ENCODE measurements around the gene PHLPP2. TPM values are rescaled to one million over a fixed set of nuclear protein-coding genes. Genes with fewer than 3 reads are reported as not detected.

Gene PHLPP2
- total RNA-seq, 4 donors from 2014 or later: 16.0 to 21.1 (median 18.2) TPM

- ATAC-seq: no peak
- Histone ChIP-seq H3K4me3 (no peak overlapping the region), H3K27me3 (no peaks in the 10 kb centered on the region), H3K36me3 (peaks cover 0 to 77% of the 10 kb centered on the region in 2 donors), H3K9me3 (no peaks in the 10 kb centered on the region), H3K27ac (no peak overlapping the region), H3K4me1 (no peaks in the 10 kb centered on the region)
- TF ChIP-seq EP300 (IDR thresholded peaks at IDR 0.05): no peak
- no peak for TF ChIP-seq CTCF (IDR thresholded peaks at IDR 0.05)
- TF ChIP-seq POLR2AphosphoS5 (IDR thresholded peaks at IDR 0.05): no peak
- no peak for TF ChIP-seq POLR2A (IDR thresholded peaks at IDR 0.05)
- WGBS, 2 donors (ENCODE audit: low coverage in 1 of 2): 72 to 84% methylated on average over 4 to 5 of the region's 7 CpGs
Measured at GRCh38 chr16:71647391-71647790, 77.1 kb downstream of the PHLPP2 start.

- no peaks in the 10 kb centered on the region for H3K9me3 ChIP-seq
- TF ChIP-seq EP300 (IDR thresholded peaks at IDR 0.05) (no peak), CTCF (IDR thresholded peaks at IDR 0.05) (no peak), POLR2AphosphoS5 (IDR thresholded peaks at IDR 0.05) (no peak), POLR2A (IDR thresholded peaks at IDR 0.05) (no peak)
- H3K27me3 ChIP-seq: no peaks in the 10 kb centered on the region
- no peaks in the 10 kb centered on the region for H3K4me1 ChIP-seq
- WGBS, 2 donors (ENCODE audit: low coverage in 1 of 2): 85 to 96% methylated on average over 3 to 4 of the region's 4 CpGs
- H3K4me3 ChIP-seq: no peak overlapping the region
- peaks cover 0 to 68% of the 10 kb centered on the region in 2 donors for H3K36me3 ChIP-seq
- no peak overlapping the region for H3K27ac ChIP-seq
- no peak for ATAC-seq
Measured at GRCh38 chr16:71645450-71645849, 79.1 kb downstream of the PHLPP2 start.

GRCh38 chr16:71637398-71637797, 87.1 kb downstream of the PHLPP2 start:
- H3K36me3 ChIP-seq: peaks cover 0 to 22% of the 10 kb centered on the region in 2 donors
- WGBS, 2 donors (ENCODE audit: low coverage in 1 of 2): 42 to 60% methylated on average over 1 to 3 of the region's 3 CpGs
- H3K9me3 ChIP-seq: no peaks in the 10 kb centered on the region
- no peak overlapping the region for H3K27ac ChIP-seq
- TF ChIP-seq EP300 (IDR thresholded peaks at IDR 0.05): no peak
- TF ChIP-seq POLR2A (IDR thresholded peaks at IDR 0.05): no peak
- ATAC-seq: no peak
- H3K4me3 ChIP-seq: no peak overlapping the region
- H3K27me3 ChIP-seq: no peaks in the 10 kb centered on the region
- H3K4me1 ChIP-seq: no peaks in the 10 kb centered on the region

GRCh38 chr16:71635632-71636031, 88.9 kb downstream of the PHLPP2 start:
- WGBS, 2 donors (ENCODE audit: low coverage in 1 of 2): 42 to 48% methylated on average over 2 of the region's 2 CpGs
- Histone ChIP-seq H3K9me3 (no peaks in the 10 kb centered on the region), H3K27ac (no peak overlapping the region), H3K27me3 (no peaks in the 10 kb centered on the region), H3K4me3 (no peak overlapping the region), H3K4me1 (no peaks in the 10 kb centered on the region), H3K36me3 (peaks cover 0 to 20% of the 10 kb centered on the region in 2 donors)
- TF ChIP-seq EP300 (IDR thresholded peaks at IDR 0.05): no peak
- no peak for TF ChIP-seq CTCF (IDR thresholded peaks at IDR 0.05)
- no peak for TF ChIP-seq POLR2AphosphoS5 (IDR thresholded peaks at IDR 0.05)
- no peak for TF ChIP-seq POLR2A (IDR thresholded peaks at IDR 0.05)
- no peak for ATAC-seq

GRCh38 chr16:71631776-71632175, 92.7 kb downstream of the PHLPP2 start:
- no peak for ATAC-seq
- no peaks in the 10 kb centered on the region for H3K36me3 ChIP-seq
- H3K4me3 ChIP-seq: no peak overlapping the region
- H3K27me3 ChIP-seq: peaks cover 17% of the 10 kb centered on the region
- no peak for TF ChIP-seq POLR2A (IDR thresholded peaks at IDR 0.05)
- H3K9me3 ChIP-seq: no peaks in the 10 kb centered on the region
- WGBS, 2 donors (ENCODE audit: low coverage in 1 of 2): 63 to 72% methylated on average over 4 of the region's 4 CpGs
- H3K27ac ChIP-seq: no peak overlapping the region
- H3K4me1 ChIP-seq: peaks cover 0 to 2% (median under 1%) of the 10 kb centered on the region in 3 donors

GRCh38 chr16:71630808-71631207, 93.7 kb downstream of the PHLPP2 start:
- TF ChIP-seq POLR2A (IDR thresholded peaks at IDR 0.05) (no peak), EP300 (IDR thresholded peaks at IDR 0.05) (no peak), POLR2AphosphoS5 (IDR thresholded peaks at IDR 0.05) (no peak), CTCF (IDR thresholded peaks at IDR 0.05) (no peak)
- Histone ChIP-seq H3K9me3 (no peaks in the 10 kb centered on the region), H3K27me3 (peaks cover 26% of the 10 kb centered on the region), H3K4me3 (no peak overlapping the region), H3K36me3 (no peaks in the 10 kb centered on the region), H3K27ac (no peak overlapping the region), H3K4me1 (peaks cover 0 to 12% (median 10%) of the 10 kb centered on the region in 3 donors)
- no peak for ATAC-seq
- WGBS, 2 donors (ENCODE audit: low coverage in 1 of 2): 88 to 92% methylated on average over 4 of the region's 4 CpGs

All from gastroesophageal sphincter (tissue), 4 donors.